Measurements from ENCODE around the gene PIK3C2B.
A peak's percentile ranks its signal among the peaks of the same experiment; 100 is the strongest.

DNA sequence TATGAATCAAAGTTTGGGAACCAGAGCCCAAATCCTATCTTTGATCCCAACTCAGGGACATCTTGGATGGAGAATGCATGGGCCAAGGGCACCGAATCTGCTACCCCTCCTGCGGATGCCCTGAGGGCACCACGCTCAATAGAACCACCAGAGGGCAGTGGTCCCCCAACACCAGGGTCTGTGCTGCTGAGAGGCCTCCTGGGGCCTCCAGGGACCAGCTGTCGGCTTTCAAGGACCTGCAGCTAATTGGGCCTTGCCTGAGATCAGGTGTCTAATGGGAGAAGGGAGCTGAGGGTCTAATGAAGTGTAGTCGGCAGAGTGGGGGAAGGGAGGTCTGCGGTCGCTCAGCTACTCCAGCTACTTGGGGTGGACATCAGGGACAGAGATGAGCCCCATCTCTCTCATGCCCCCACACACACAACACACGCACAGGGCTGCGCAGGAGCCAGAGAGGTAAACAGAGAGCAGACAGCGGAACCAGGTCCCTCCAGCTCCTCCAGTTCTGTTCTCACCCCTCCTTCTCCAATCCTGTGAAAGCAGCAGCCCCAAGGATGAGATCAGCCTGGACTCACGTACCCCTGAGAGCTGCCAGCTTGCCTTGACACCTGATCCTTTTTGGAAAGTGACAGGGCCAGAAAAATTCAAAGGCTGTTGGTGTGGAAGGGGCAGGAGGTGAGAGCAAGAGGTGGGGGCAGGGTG is 48.0 kb downstream of the PIK3C2B start:
- TF ChIP-seq CTCF (conservative IDR thresholded peaks at IDR 0.05) (peak; percentile 83), ZFX (IDR thresholded peaks at IDR 0.05) (no peak)
